Ishikawa (cell line): ENCODE measurements around the gene S100A2.

Source experiments
- CEBPB ChIP-seq: IDR thresholded peaks from 2 replicates; pipeline ENCODE4 v1.6.1; 2012
- CREB1 ChIP-seq: IDR thresholded peaks from 2 replicates; pipeline ENCODE4 v1.6.1; 2012; ENCODE audit warnings: low read depth
- EGR1 ChIP-seq: IDR thresholded peaks from 2 replicates; pipeline ENCODE4 v1.6.1; 2012
- EP300 ChIP-seq: IDR thresholded peaks from 2 replicates; pipeline ENCODE4 v1.6.1; 2012; ENCODE audit warnings: borderline replicate concordance
- FOXM1 ChIP-seq: IDR thresholded peaks from 2 replicates; pipeline ENCODE4 v1.6.1; 2012; ENCODE audit warnings: low read depth, borderline replicate concordance
- MAX ChIP-seq: IDR thresholded peaks from 2 replicates; pipeline ENCODE4 v1.6.1; 2012
- NFIC ChIP-seq: IDR thresholded peaks from 2 replicates; pipeline ENCODE4 v1.6.1; 2012
- RAD21 ChIP-seq: IDR thresholded peaks from 2 replicates; pipeline ENCODE4 v1.6.1; 2012; ENCODE audit warnings: low read depth
- REST ChIP-seq: IDR thresholded peaks from 2 replicates; pipeline ENCODE4 v1.6.1; 2012; ENCODE audit warnings: low read depth, mild to moderate bottlenecking
- TAF1 ChIP-seq: IDR thresholded peaks from 2 replicates; pipeline ENCODE4 v1.6.1; 2012; ENCODE audit warnings: low read depth, mild to moderate bottlenecking
- TEAD4 ChIP-seq: IDR thresholded peaks from 2 replicates; pipeline ENCODE4 v1.6.1; 2012
- ZBTB7A ChIP-seq: IDR thresholded peaks from 2 replicates; pipeline ENCODE4 v1.6.1; 2012; ENCODE audit warnings: low read depth

- TF ChIP-seq RAD21 (no peak), MAX (no peak), EP300 (no peak), CEBPB (no peak), CREB1 (no peak), FOXM1 (no peak), EGR1 (no peak), NFIC (no peak), TAF1 (no peak), REST (no peak), ZBTB7A (no peak), TEAD4 (no peak)
Observed at GRCh38 chr1:153612111-153612754, 46.6 kb upstream of the S100A2 start.
